HepG2 (cell line): Measurements from ENCODE around the gene KCTD14. TPM values are rescaled to one million over a fixed set of nuclear protein-coding genes. Genes with fewer than 3 reads are reported as not detected.
A peak's percentile ranks its signal among the peaks of the same experiment; 100 is the strongest.

Source experiments
- CC2D1A ChIP-seq: sonication (generic); formaldehyde crosslinking; IDR thresholded peaks from 2 replicates; pipeline ENCODE4 v1.8.1; 2023; ENCODE audit warnings: mild to moderate bottlenecking, missing genetic modification reagents
- EP300 ChIP-seq, 3 experiments: sonication (generic) in 1 of 3; formaldehyde crosslinking in 1 of 3; IDR thresholded peaks; 2 replicates each; pipeline versions ENCODE4 v1.5.1 to v1.6.1; 2011 to 2020; ENCODE audit warnings: low read depth in 2 of 3, low read length in 2 of 3, borderline replicate concordance in 1 of 3, improper control_type of control experiment in 1 of 3, mild to moderate bottlenecking in 1 of 3, missing genetic modification reagents in 1 of 3, moderate library complexity in 1 of 3
- ESRRA ChIP-seq: sonication (generic); formaldehyde crosslinking; IDR thresholded peaks from 2 replicates; pipeline ENCODE4 v1.5.1; 2020; ENCODE audit warnings: mild to moderate bottlenecking, low read depth, missing genetic modification reagents
- FIP1L1 ChIP-seq: fragments of 200-400 bp; formaldehyde crosslinking; IDR thresholded peaks from 2 replicates; pipeline ENCODE4 v1.6.1; 2018; ENCODE audit warnings: low read depth, mild to moderate bottlenecking, low read length, moderate library complexity, borderline replicate concordance; ENCODE audit not compliant: insufficient read depth
- HNRNPUL1 ChIP-seq: fragments of 200-400 bp; formaldehyde crosslinking; IDR thresholded peaks from 2 replicates; pipeline ENCODE4 v1.6.1; 2017; ENCODE audit warnings: low read depth, mild to moderate bottlenecking, low read length, moderate library complexity
- MBD4 ChIP-seq: IDR thresholded peaks from 2 replicates; pipeline ENCODE4 v1.6.1; 2012; ENCODE audit warnings: low read length, inconsistent platforms, borderline replicate concordance
- MXI1 ChIP-seq: IDR thresholded peaks from 3 replicates; pipeline ENCODE4 v1.6.1; 2012; ENCODE audit warnings: low read depth, low read length, inconsistent platforms, borderline replicate concordance
- PHF8 ChIP-seq: sonication (generic); formaldehyde crosslinking; IDR thresholded peaks from 2 replicates; pipeline ENCODE4 v1.5.0; 2020; ENCODE audit warnings: missing genetic modification reagents
- SMARCE1 ChIP-seq: fragments of 450-650 bp; IDR thresholded peaks from 2 replicates; pipeline ENCODE4 v1.6.1; 2017; ENCODE audit warnings: borderline replicate concordance
- SNAPC2 ChIP-seq: sonication (generic); formaldehyde crosslinking; IDR thresholded peaks from 2 replicates; pipeline ENCODE4 v1.8.1; 2022; ENCODE audit warnings: mild to moderate bottlenecking, missing genetic modification reagents
- TBX2 ChIP-seq: sonication (generic); formaldehyde crosslinking; IDR thresholded peaks from 2 replicates; pipeline ENCODE4 v1.5.0; 2020; ENCODE audit warnings: missing genetic modification reagents, mild to moderate bottlenecking, borderline replicate concordance
- TCF7L2 ChIP-seq: IDR thresholded peaks from 2 replicates; pipeline ENCODE4 v1.6.1; 2011; ENCODE audit warnings: mild to moderate bottlenecking, low read depth, low read length, moderate library complexity
- THAP11 ChIP-seq: IDR thresholded peaks from 2 replicates; pipeline ENCODE4 v1.6.1; 2016; ENCODE audit warnings: missing biosample characterization, missing genetic modification reagents
- ZBTB42 ChIP-seq: sonication (generic); formaldehyde crosslinking; IDR thresholded peaks from 2 replicates; pipeline ENCODE4 v1.5.0; 2020; ENCODE audit warnings: mild to moderate bottlenecking, missing genetic modification reagents
- ZFP82 ChIP-seq: sonication (generic); formaldehyde crosslinking; IDR thresholded peaks from 2 replicates; pipeline ENCODE4 v1.5.1; 2020; ENCODE audit warnings: mild to moderate bottlenecking, missing genetic modification reagents, borderline replicate concordance
- ZMYM3 ChIP-seq: sonication (generic); formaldehyde crosslinking; IDR thresholded peaks from 2 replicates; pipeline ENCODE4 v1.5.1; 2020; ENCODE audit warnings: mild to moderate bottlenecking, missing genetic modification reagents
- ZNF446 ChIP-seq: sonication (generic); formaldehyde crosslinking; IDR thresholded peaks from 2 replicates; pipeline ENCODE4 v1.5.0; 2020; ENCODE audit warnings: mild to moderate bottlenecking, missing genetic modification reagents
- ZNF572 ChIP-seq: sonication (generic); formaldehyde crosslinking; IDR thresholded peaks from 2 replicates; pipeline ENCODE4 v1.5.1; 2020; ENCODE audit warnings: mild to moderate bottlenecking, missing genetic modification reagents
- ZNF747 ChIP-seq: sonication (generic); formaldehyde crosslinking; IDR thresholded peaks from 2 replicates; pipeline ENCODE4 v1.8.1; 2023; ENCODE audit warnings: missing genetic modification reagents, mild to moderate bottlenecking, borderline replicate concordance
- polyA plus RNA-seq, 8 experiments: library from polyadenylated mRNA; depleted of rRNA in 3 of 8; stranded (reverse) in 7 of 8; unstranded in 1 of 8; fragments of >200 nt; fragmentation: Illumina TruSeq in 4 of 8; extraction: Trizol in 4 of 8; gene quantifications; 2 replicates each; pipeline versions ENCODE4 v1.2.1 to v1.2.3, GENCODE V29; 2011 to 2016; ENCODE audit warnings: low read depth in 4 of 8, missing spikeins in 1 of 8, mixed read lengths in 1 of 8; ENCODE audit not compliant: insufficient read depth in 1 of 8
- total RNA-seq, 5 experiments: library from RNA; depleted of rRNA; stranded (reverse); fragments of >200 nt; fragmentation: Illumina TruSeq; extraction: Trizol; gene quantifications; 2 replicates each; pipeline ENCODE4 v1.2.3, GENCODE V29; 2016; ENCODE audit warnings: low read depth in 1 of 5
- TF ChIP-seq, protein P1 (sequence below): sonication (generic); formaldehyde crosslinking; IDR thresholded peaks from 2 replicates; pipeline ENCODE4 v1.8.0; 2022; ENCODE audit warnings: missing genetic modification reagents, mild to moderate bottlenecking, inconsistent platforms, borderline replicate concordance
- TF ChIP-seq, protein P2 (sequence below): sonication (generic); formaldehyde crosslinking; IDR thresholded peaks from 2 replicates; pipeline ENCODE4 v1.4.0; 2020; ENCODE audit warnings: missing genetic modification reagents
- TF ChIP-seq, protein P3 (sequence below): sonication (generic); formaldehyde crosslinking; IDR thresholded peaks from 2 replicates; pipeline ENCODE4 v1.9.0; 2021; ENCODE audit warnings: missing genetic modification reagents, borderline replicate concordance
- TF ChIP-seq, protein P4 (sequence below): sonication (generic); formaldehyde crosslinking; IDR thresholded peaks from 2 replicates; pipeline ENCODE4 v1.5.1; 2020; ENCODE audit warnings: missing genetic modification reagents, mild to moderate bottlenecking, borderline replicate concordance

The KCTD14 gene
- total and polyA plus RNA-seq, 2 of the 13 experiments (the other 11 are each of a cell fraction or from before 2014, with no cell fraction given), result 10.3 to 15.6 TPM

DNA sequence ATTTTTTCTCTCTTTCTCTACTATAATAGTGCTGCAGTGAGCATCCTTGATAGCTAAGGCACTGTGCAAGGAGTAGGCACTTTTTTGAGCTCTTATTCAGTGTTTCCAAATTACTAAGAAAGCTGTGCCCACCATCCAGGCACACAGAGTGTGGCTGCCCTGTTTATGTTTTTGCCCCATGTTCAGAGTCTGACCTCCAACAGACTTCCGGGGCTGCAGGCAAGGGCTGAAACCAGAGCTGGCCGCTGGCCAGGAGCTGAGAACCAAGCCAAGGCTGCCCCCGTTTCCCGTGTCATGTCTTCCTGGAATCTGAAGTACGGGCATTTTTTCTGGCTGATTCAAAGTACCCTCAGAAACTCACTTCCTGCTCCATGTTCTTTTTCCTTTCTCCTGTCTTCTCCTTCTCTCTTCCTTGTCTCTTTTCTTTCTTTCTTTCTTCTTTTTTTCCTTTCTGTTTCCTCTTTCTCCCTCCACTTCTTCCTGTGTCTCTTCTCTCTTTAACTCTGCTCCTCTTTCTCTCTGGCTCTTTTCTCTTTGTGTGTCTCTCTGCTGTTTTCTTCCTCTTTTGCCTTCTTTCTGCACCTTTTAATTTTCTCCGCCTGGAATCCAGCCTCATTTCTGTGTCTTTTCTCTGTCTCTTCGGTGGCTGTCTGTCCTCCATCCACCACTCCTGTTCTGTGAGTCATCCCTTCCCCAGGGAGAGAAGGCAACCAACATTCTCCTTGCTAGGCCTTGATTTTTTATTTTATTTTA, 17.0 kb upstream of the KCTD14 start (continued):
- TF ChIP-seq ZBTB42 (CRISPR knock-in tag), result no peak
- no peak for TF ChIP-seq ZNF747 (CRISPR knock-in tag)
- TF ChIP-seq ESRRA, result 0 out of 2 replicates have a peak, but pooled peaks have one; percentile 31
- TF ChIP-seq ZNF572 (CRISPR knock-in tag), result no peak
- TF ChIP-seq MBD4, result no peak
- peak; percentile 79 for TF ChIP-seq ZMYM3 (CRISPR knock-in tag)
- TF ChIP-seq, protein P1, sequence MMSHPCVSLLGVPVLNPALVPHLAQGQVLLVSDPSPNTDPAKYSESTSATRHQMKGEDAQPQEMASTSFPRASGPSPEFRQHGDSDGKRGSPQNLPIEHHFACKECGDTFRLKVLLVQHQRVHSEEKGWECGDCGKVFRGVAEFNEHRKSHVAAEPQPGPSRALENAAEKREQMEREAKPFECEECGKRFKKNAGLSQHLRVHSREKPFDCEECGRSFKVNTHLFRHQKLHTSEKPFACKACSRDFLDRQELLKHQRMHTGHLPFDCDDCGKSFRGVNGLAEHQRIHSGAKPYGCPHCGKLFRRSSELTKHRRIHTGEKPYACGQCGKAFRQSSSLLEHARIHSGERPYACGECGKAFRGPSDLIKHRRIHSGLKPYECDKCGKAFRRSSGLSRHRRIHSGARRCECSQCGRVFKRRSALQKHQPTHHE (CRISPR knock-in tag), result no peak
- peak in 1 of 2 experiments; percentile 34; a peak in 1 of 4 replicates for TF ChIP-seq EP300 (IDR thresholded peaks at IDR 0.05; ENCODE audit: low read depth in 2 of 2, low read length in 2 of 2)
- peak; percentile 41; the same call in 1 of the 2 replicates for TF ChIP-seq EP300 (CRISPR knock-in tag; IDR thresholded peaks at IDR 0.05; ENCODE audit: borderline replicate concordance)
- TF ChIP-seq, protein P2, sequence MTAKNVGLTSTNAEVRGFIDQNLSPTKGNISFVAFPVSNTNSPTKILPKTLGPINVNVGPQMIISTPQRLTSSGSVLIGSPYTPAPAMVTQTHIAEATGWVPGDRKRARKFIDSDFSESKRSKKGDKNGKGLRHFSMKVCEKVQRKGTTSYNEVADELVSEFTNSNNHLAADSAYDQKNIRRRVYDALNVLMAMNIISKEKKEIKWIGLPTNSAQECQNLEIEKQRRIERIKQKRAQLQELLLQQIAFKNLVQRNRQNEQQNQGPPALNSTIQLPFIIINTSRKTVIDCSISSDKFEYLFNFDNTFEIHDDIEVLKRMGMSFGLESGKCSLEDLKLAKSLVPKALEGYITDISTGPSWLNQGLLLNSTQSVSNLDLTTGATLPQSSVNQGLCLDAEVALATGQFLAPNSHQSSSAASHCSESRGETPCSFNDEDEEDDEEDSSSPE (CRISPR knock-in tag), result no peak
- no peak for TF ChIP-seq ZFP82
- TF ChIP-seq TCF7L2, result no peak
- 0 out of 2 replicates have a peak, but pooled peaks have one; percentile 36 for TF ChIP-seq TBX2
- TF ChIP-seq MXI1, result peak; percentile 6; the same call in 1 of the 3 replicates
- no peak for TF ChIP-seq SMARCE1
- TF ChIP-seq, protein P3, sequence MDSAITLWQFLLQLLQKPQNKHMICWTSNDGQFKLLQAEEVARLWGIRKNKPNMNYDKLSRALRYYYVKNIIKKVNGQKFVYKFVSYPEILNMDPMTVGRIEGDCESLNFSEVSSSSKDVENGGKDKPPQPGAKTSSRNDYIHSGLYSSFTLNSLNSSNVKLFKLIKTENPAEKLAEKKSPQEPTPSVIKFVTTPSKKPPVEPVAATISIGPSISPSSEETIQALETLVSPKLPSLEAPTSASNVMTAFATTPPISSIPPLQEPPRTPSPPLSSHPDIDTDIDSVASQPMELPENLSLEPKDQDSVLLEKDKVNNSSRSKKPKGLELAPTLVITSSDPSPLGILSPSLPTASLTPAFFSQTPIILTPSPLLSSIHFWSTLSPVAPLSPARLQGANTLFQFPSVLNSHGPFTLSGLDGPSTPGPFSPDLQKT (CRISPR knock-in tag), result no peak
- TF ChIP-seq THAP11 (CRISPR knock-in tag), result peak; percentile 40; the same call in 1 of the 2 replicates
- TF ChIP-seq HNRNPUL1, result no peak
- TF ChIP-seq, protein P4, sequence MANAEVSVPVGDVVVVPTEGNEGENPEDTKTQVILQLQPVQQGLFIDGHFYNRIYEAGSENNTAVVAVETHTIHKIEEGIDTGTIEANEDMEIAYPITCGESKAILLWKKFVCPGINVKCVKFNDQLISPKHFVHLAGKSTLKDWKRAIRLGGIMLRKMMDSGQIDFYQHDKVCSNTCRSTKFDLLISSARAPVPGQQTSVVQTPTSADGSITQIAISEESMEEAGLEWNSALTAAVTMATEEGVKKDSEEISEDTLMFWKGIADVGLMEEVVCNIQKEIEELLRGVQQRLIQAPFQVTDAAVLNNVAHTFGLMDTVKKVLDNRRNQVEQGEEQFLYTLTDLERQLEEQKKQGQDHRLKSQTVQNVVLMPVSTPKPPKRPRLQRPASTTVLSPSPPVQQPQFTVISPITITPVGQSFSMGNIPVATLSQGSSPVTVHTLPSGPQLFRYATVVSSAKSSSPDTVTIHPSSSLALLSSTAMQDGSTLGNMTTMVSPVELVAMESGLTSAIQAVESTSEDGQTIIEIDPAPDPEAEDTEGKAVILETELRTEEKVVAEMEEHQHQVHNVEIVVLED (CRISPR knock-in tag), result no peak
- no peak for TF ChIP-seq SNAPC2
- TF ChIP-seq PHF8, result peak; percentile 33; the same call in 1 of the 2 replicates
- TF ChIP-seq ZNF446 (CRISPR knock-in tag), result no peak
- TF ChIP-seq FIP1L1, result no peak
- TF ChIP-seq CC2D1A (CRISPR knock-in tag), result no peak
